GM08714 (cell line): ENCODE results near the gene TRIM63.

Experiments
- H3K4me3 ChIP-seq: fragments of 200-500 bp; sonication (Bioruptor generic); 2 replicates; pipeline ENCODE4 v1.5.1; 2014; ENCODE audit warnings: mild to moderate bottlenecking, low read length, inconsistent platforms
- ZNF274 ChIP-seq: IDR thresholded peaks from 2 replicates; pipeline ENCODE4 v1.6.1; 2012; ENCODE audit warnings: mild to moderate bottlenecking, low read depth, low read length

TRIM63 gene

GRCh38 chr1:26078286-26079177 is 11.1 kb upstream of the TRIM63 start:
- TF ChIP-seq ZNF274: no peak
- no peak overlapping the region for H3K4me3 ChIP-seq

- TF ChIP-seq ZNF274: no peak
- no peak overlapping the region for H3K4me3 ChIP-seq
These were observed 10.1 kb upstream of the TRIM63 start for GRCh38 chr1:26077524-26077923.

- no peak overlapping the region for H3K4me3 ChIP-seq
- no peak for TF ChIP-seq ZNF274
These were observed 8.2 kb upstream of the TRIM63 start for GRCh38 chr1:26075421-26076144.

- TF ChIP-seq ZNF274: no peak
- no peak overlapping the region for H3K4me3 ChIP-seq
These were observed 4.9 kb upstream of the TRIM63 start for GRCh38 chr1:26072305-26072704.

GRCh38 chr1:26070963-26071342 is 3.5 kb upstream of the TRIM63 start:
- H3K4me3 ChIP-seq: no peak overlapping the region
- no peak for TF ChIP-seq ZNF274

DNA sequence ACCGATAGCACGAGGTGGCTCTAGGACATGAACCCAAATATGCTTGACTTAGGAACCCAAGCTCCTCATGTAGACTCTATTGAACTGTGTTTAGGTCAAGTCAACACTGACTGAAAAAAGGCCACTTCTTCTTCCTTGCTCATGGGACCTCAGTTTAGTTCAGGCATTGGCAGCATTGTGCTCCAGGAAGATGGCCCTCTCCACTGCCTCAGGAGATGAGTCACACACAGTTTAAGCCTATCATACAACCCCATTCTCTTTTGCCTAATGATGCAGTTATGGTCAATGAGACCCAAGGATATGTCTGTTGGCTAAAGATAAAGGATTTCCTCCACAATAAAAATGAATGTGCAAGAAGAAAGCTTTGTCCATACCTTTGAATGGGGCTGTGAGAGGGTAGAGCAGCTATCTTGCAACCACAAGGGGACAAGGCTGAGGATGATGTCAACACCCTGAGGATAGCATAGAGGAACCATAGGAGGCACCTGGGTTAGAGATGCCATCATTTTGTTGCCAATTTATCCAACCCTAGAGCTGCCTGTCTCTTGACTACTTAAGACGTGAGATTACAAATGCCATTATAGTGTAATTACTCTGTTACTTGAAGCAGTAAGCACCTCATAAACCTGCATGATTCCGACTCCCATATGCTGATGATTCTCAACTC is 3.0 kb upstream of the TRIM63 start:
- TF ChIP-seq ZNF274: no peak
- no peak overlapping the region for H3K4me3 ChIP-seq

DNA sequence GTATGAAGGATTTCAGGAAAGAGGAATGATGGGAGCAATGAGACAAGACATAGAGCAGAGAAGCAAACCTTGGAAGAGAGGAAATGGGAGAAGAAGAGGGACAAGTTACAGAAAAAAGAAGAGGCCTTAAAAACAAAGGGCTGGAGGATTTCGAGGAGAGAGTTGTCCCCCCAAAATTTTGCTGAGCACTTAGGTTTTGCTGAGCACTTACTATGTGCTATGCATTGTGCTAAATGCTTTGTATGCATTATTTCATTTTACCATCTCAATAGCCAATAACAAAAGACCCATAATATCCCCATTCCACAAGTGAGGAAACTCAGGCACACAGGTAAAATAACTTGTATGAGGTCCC is 2.5 kb upstream of the TRIM63 start:
- H3K4me3 ChIP-seq: no peak overlapping the region
- no peak for TF ChIP-seq ZNF274

- no peak for TF ChIP-seq ZNF274
- no peak overlapping the region for H3K4me3 ChIP-seq
These were observed 573 bp downstream of the TRIM63 start for GRCh38 chr1:26066857-26067256.

DNA sequence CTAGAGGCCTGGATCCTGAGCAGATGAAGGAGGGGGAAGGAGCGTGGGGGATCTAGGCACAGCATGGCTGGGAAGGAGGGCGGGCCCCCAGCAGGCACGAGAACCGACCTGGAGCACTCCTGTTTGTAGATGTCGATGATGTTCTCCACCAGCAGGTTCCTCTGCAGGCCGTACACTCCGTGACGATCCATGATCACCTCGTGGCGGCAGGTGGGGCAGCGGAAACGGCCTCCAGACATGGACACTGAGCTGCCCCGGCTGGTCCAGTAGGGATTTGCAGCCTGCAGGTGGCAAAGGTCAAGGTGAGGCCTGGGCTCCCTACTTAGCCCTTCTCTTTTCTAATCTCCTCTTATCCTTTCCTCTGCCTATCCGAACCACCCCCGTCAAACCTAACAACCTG is 1.3 kb downstream of the TRIM63 start:
- no peak for TF ChIP-seq ZNF274
- H3K4me3 ChIP-seq: no peak overlapping the region

DNA sequence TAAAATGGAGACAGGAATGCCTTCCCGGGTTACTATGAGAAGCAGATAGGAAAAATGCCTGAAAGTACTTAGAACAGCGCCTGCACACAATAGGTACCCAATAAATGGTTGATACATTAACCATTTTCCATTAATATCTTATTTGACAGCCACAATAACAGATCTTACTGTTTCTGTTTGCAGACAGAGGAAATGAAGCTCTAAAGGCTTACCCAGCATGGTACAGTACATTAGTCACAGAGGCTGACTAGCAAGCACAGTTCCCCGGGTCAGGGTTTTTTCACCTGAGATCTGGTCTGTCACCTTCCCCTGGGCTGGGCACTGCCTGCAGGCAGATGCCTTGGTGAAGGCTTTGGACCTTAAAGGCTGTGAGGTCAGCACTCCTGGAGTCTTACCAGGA is 2.9 kb downstream of the TRIM63 start:
- no peak overlapping the region for H3K4me3 ChIP-seq
- TF ChIP-seq ZNF274: no peak

- TF ChIP-seq ZNF274: no peak
- H3K4me3 ChIP-seq: no peak overlapping the region
These were observed 6.4 kb downstream of the TRIM63 start for GRCh38 chr1:26060832-26061574.

DNA sequence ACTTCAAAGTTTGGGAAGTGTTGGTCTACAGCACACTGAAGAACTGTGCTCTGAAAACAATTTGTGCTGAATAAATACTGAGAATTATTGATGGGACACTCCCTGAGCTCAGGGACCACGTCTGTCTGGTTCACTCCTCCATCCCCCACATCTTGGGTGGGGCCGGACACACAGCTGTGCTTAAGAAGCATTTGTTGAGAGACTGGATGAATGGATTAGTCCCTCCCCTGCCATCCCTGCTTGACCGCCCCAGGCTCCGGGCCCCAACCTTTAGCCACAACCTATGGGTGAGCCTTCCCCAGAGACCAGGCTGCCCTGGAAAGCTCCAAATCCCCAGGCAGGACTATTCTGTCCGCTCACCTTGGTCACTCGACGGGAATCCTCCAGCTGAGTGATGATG is 7.5 kb downstream of the TRIM63 start:
- no peak overlapping the region for H3K4me3 ChIP-seq

GRCh38 chr1:26058052-26058595 is 9.3 kb downstream of the TRIM63 start:
- no peak overlapping the region for H3K4me3 ChIP-seq
- no peak for TF ChIP-seq ZNF274

More for the DNA sequence above, 7.5 kb downstream of the TRIM63 start:
- TF ChIP-seq ZNF274: no peak

DNA sequence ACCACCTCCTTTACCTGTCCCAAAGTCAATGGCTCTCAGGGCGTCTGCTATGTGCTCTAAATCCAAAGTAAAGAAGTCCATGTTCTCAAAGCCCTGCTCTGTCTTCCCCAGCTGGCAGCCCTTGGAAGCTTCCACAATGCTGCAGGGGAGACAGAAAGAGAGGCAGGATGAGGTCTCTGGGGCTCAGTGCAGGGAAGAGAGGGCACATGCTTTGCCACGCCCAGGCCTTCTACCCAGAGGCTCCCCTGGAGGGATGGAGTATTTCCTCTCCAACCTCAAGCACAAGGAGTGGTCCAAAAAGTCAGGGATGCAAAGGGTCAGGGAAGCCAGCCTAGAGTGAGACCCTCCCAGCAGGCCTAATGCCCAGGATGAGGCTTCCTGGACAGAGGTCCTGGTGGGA is 10.2 kb downstream of the TRIM63 start:
- no peak for TF ChIP-seq ZNF274
- no peak overlapping the region for H3K4me3 ChIP-seq

DNA sequence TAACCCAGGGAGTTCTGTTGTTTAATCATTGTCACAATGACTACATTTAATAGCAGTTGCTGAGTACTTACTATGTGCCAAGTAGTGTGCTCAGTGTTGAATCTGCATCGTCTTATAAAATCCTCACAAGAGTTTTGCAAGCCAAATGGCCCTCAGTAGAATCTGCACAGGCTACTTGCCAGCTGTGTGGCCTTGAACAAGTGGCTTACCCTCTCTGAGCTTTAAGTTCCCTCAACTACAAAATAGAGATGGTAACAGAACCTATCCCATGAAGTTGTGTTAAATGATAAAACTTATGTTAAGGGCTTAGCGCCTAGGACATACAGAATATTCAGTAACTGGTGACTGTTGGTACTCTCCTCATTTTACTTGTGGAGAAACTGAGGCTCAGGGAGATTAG is 12.4 kb downstream of the TRIM63 start:
- no peak overlapping the region for H3K4me3 ChIP-seq
- TF ChIP-seq ZNF274: no peak
